ENCODE measurements around the gene ZBTB21. TPM values are rescaled to one million over a fixed set of nuclear protein-coding genes. Genes with fewer than 3 reads are reported as not detected.

ZBTB21 gene
- polyA plus RNA-seq, 1 of the 3 experiments (the other 2 are of a cell fraction), result 2.9 TPM

DNA sequence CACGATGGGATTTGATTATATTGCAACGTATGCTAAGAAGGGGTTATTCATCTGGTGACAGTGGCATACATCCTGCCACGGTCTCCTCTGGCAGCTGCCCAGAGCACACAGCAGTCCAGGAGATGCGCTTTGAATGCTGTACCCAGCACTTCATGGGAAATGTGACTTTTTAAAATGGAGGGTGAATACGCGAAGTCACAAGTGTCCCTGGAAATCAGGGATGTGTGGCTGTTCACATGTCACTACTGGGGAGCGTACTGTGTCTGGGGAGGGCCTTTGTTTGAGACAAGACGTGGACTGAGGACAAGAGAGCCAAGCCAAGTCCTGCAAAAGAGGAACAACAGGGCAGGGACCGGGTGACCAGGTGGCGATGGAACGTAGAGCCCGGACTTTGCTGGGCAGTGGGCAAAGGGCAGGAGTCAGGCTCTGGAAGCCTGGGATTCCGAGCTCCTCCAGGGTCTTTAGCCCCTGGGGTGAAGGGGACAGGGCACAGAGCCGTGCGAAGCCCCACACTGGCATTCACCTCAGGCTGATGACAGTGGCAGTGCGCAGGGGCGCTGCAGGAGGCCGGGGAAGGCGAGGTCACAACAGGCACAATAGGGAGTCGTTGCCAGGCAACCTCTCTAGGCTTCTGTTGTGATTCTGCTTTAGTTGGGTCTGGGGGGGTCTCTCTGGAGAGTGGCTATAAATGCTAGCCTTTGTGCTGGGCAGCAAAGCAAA is 11.4 kb upstream of the ZBTB21 start:
- ChIA-PET POLR2A (no interaction called here), CTCF (interaction anchor here (0.9 kb wide), 1 partner anchor 96 kb away, joined by 3 read pairs; no protein-coding TSS in a partner anchor)
- Histone ChIP-seq H3K9me2 (no peaks in the 10 kb centered on the region), H3K79me2 (ENCODE audit: insufficient read depth) (no peaks in the 10 kb centered on the region), H3K4me2 (no peak overlapping the region), H3K27me3 (ENCODE audit: insufficient read depth) (no peaks in the 10 kb centered on the region; the same call in 1 of the 2 replicates), H3F3A (replicated peaks; ENCODE audit: insufficient read depth) (no peaks in the 10 kb centered on the region), H4K20me1 (ENCODE audit: insufficient read depth) (no peaks in the 10 kb centered on the region), H3K4me1 (ENCODE audit: control insufficient read depth in 1 of 2, insufficient read depth in 2 of 2, low read depth in 1 of 2, low read length in 1 of 2) (no peaks in the 10 kb centered on the region; a peak in 1 of 4 replicates), H3K36me3 (replicated peaks in 1 of 2; ENCODE audit: control insufficient read depth in 1 of 2, insufficient read depth in 2 of 2, low read length in 1 of 2) (no peaks in the 10 kb centered on the region), H2AFZ (ENCODE audit: low read depth) (no peak overlapping the region), H3K9ac (no peak overlapping the region), H3K27ac (ENCODE audit: low read depth in 2 of 2, low read length in 1 of 2) (no peak overlapping the region), H3K9me3 (no peaks in the 10 kb centered on the region), H3K4me3 (ENCODE audit: low read depth in 2 of 2, low read length in 1 of 2) (no peak overlapping the region)
- WGBS (ENCODE audit: low lambda C conversion rate), result 75% methylated on average over 12 of the region's 20 CpGs
- no peak for DNase-seq
- no peak for TF ChIP-seq RFX5 (IDR thresholded peaks at IDR 0.05; ENCODE audit: low read length)
- TF ChIP-seq TCF12 (IDR thresholded peaks at IDR 0.05), result no peak
- no peak for TF ChIP-seq NRF1 (IDR thresholded peaks at IDR 0.05; ENCODE audit: low read depth, low read length)

DNA sequence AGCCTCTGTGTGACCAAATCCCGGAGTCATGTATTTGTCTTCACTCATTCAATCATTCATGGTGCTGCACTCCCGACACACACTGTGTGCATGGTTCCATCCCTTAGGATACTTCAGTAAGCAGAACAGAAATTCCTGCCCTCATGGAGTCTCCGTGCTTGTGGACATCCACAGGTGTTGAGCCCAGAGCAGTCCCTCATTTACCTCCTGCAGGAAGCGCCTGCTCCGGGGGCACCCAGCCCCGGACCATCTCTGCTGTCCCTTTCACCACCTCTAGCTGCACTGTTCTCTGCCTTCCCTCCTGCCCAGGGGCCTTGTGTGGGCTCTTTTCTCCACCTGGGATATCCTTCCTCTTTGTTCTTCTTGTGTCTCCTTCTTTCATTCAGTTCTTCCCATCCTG is 9.5 kb upstream of the ZBTB21 start:
- H4K20me1 ChIP-seq (ENCODE audit: insufficient read depth), result no peaks in the 10 kb centered on the region
- no peak for DNase-seq
- no peaks in the 10 kb centered on the region for H3K36me3 ChIP-seq (replicated peaks in 1 of 2; ENCODE audit: control insufficient read depth in 1 of 2, insufficient read depth in 2 of 2, low read length in 1 of 2)
- CTCF ChIA-PET, result no interaction called here
- POLR2A ChIA-PET, result no interaction called here
- H3K79me2 ChIP-seq (ENCODE audit: insufficient read depth), result no peaks in the 10 kb centered on the region
- no peaks in the 10 kb centered on the region for H3K9me2 ChIP-seq
- H3K9ac ChIP-seq, result no peak overlapping the region
- H3K4me2 ChIP-seq, result no peak overlapping the region
- no peaks in the 10 kb centered on the region for H3F3A ChIP-seq (replicated peaks; ENCODE audit: insufficient read depth)
- TF ChIP-seq TAF1 (IDR thresholded peaks at IDR 0.05; ENCODE audit: borderline replicate concordance, low read depth, low read length) (no peak), GABPA (IDR thresholded peaks at IDR 0.05; ENCODE audit: low read depth) (no peak), FOXM1 (IDR thresholded peaks at IDR 0.05; ENCODE audit: low read depth) (no peak), POLR2AphosphoS5 (IDR thresholded peaks at IDR 0.05; ENCODE audit: low read depth, low read length) (no peak), CHD2 (IDR thresholded peaks at IDR 0.05; ENCODE audit: low read length, partially characterized antibody) (no peak), YY1 (IDR thresholded peaks at IDR 0.05; ENCODE audit: low read depth) (no peak), FOXJ3 (CRISPR knock-in tag; IDR thresholded peaks at IDR 0.05) (no peak), ELF1 (IDR thresholded peaks at IDR 0.05) (no peak), NRF1 (IDR thresholded peaks at IDR 0.05; ENCODE audit: low read depth, low read length) (no peak), JUND (IDR thresholded peaks at IDR 0.05) (no peak), GATA2 (CRISPR knock-in tag; IDR thresholded peaks at IDR 0.05) (no peak)
- TF ChIP-seq, protein P1, sequence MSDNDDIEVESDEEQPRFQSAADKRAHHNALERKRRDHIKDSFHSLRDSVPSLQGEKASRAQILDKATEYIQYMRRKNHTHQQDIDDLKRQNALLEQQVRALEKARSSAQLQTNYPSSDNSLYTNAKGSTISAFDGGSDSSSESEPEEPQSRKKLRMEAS (IDR thresholded peaks at IDR 0.05; ENCODE audit: low read depth), result no peak
- TF ChIP-seq, protein P2, sequence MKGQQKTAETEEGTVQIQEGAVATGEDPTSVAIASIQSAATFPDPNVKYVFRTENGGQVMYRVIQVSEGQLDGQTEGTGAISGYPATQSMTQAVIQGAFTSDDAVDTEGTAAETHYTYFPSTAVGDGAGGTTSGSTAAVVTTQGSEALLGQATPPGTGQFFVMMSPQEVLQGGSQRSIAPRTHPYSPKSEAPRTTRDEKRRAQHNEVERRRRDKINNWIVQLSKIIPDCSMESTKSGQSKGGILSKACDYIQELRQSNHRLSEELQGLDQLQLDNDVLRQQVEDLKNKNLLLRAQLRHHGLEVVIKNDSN (IDR thresholded peaks at IDR 0.05; ENCODE audit: borderline replicate concordance, low read depth), result no peak
- H3K27ac ChIP-seq (ENCODE audit: low read depth in 2 of 2, low read length in 1 of 2), result no peak overlapping the region
- H3K4me3 ChIP-seq (ENCODE audit: low read depth in 2 of 2, low read length in 1 of 2), result no peak overlapping the region
- H3K4me1 ChIP-seq (ENCODE audit: control insufficient read depth in 1 of 2, insufficient read depth in 2 of 2, low read depth in 1 of 2, low read length in 1 of 2), result no peaks in the 10 kb centered on the region; a peak in 1 of 4 replicates
- no peak overlapping the region for H2AFZ ChIP-seq (ENCODE audit: low read depth)
- H3K27me3 ChIP-seq (ENCODE audit: insufficient read depth), result no peaks in the 10 kb centered on the region; the same call in 1 of the 2 replicates
- H3K9me3 ChIP-seq, result no peaks in the 10 kb centered on the region
- 84% methylated on average over 6 of the region's 6 CpGs for WGBS (ENCODE audit: low lambda C conversion rate)
